Ovary (tissue), 3 donors: Measurements from ENCODE around the gene PIGN.

Experiments used
- EP300 ChIP-seq: sonication (generic); formaldehyde crosslinking; IDR thresholded peaks from one replicate; pipeline ENCODE4 v1.6.1; 2017; ENCODE audit warnings: antibody characterized with exemption
- TF ChIP-seq, protein P1 (sequence below), 3 donors: fragments of 450-650 bp in 2 of 3; fragments of 200-600 bp in 1 of 3; IDR thresholded peaks; one replicate each; pipeline versions ENCODE4 v1.5.1 to v1.8.0; 2016 to 2022; ENCODE audit warnings: antibody characterized with exemption in 3 of 3, mild to moderate bottlenecking in 1 of 3
- donor health status: DM: no; HTN: no; CAD: no.

DNA sequence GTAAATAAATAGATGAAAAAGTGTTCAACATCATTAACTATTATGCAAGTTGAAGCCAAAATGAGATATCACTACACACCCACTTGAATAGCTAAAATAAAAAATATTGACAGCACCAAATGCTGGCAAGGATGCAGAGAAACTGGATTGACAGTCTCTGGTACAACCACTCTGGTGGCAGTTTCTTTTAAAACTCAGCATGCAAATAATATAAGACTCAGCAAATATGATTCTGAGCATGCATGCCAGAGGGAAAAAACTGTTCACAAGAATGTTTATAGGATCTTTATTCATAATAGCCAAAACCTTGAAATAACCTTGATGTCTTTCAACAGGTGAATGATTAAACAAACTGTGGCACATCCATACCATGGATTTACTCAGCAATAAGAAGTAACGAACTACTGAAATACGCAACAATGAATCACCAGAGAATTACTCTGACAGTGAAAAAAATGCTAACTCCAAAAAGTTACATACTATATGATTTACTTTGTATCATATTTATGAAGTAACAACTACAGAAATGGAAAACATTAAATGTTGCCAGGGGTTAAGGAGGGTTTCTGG is 131.8 kb downstream of the PIGN start:
- TF ChIP-seq, protein P1, sequence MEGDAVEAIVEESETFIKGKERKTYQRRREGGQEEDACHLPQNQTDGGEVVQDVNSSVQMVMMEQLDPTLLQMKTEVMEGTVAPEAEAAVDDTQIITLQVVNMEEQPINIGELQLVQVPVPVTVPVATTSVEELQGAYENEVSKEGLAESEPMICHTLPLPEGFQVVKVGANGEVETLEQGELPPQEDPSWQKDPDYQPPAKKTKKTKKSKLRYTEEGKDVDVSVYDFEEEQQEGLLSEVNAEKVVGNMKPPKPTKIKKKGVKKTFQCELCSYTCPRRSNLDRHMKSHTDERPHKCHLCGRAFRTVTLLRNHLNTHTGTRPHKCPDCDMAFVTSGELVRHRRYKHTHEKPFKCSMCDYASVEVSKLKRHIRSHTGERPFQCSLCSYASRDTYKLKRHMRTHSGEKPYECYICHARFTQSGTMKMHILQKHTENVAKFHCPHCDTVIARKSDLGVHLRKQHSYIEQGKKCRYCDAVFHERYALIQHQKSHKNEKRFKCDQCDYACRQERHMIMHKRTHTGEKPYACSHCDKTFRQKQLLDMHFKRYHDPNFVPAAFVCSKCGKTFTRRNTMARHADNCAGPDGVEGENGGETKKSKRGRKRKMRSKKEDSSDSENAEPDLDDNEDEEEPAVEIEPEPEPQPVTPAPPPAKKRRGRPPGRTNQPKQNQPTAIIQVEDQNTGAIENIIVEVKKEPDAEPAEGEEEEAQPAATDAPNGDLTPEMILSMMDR (IDR thresholded peaks at IDR 0.05) = no peak
- TF ChIP-seq EP300 = no peak
